Midbrain (tissue), 1 donor: ENCODE measurements around the gene ACTR2.
A peak's percentile ranks its signal among the peaks of the same experiment; 100 is the strongest.

Experiments used
- DNase-seq: peaks from one replicate; lab custom pipeline; 2025; lab: John Stamatoyannopoulos, UW

Gene ACTR2

GRCh38 chr2:65279756-65280155, 52.1 kb downstream of the ACTR2 start:
- no peak for DNase-seq

DNA sequence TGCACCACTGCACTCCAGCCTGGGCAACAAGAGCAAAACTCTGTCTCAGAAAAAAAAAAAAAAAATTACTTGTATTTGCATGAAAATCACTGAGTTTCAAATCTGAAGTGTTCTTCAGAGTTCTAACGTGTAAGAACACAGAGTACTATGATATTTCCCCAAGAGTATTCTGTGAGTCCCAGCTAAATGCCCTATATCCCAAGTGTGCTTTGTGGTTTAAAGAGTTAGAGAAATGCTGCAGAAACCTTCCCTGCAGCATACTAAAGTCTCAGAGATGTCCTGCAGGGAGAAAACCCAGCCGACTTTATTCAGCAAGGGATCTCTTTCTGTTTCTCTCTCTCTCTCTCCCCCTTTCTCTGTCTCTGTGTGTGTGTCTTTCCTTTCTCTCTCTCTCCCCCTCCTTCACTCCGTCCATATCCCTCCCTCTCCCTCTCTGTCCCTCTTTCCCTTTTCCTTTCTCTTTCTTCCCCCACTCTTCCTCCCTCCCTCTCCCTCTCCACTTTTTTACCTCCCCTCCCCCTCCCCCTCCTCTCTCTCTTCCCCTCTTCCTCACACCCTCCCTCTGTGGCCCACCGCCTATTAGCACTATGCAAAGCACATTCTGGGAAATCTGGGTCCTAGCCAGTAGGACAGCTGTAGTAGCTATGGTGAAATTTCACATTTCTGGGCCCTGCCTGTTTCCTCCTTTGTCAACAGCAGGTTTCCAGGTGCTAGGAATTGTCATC, 54.2 kb downstream of the ACTR2 start:
- DNase-seq: no peak

DNA sequence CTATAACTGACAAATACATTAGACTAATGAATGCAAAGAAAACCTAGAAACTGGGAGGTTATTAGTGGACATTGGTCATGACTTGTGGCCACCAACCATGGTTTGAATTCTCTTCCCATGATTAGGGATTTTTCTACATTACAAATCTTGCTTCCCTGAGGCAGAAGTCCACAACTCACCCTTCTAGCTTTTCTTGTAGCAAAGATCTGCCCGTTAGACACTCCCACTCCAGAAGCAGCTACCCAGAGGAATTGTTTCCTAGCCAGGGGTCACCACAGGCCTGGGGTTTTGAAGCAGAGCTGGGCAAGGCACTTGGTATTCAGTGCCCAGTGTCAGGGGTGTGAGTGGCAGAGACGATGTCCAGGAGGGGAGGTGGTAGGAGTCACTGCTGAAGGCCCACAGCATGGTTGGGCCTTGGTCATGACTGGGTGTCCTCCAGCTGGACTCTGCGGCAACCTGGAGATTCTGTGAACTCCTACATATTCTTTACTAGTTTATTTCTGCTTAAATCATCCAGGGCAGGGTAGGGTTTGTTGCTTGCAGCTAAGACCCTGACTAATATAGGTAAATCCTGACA, 54.9 kb downstream of the ACTR2 start:
- no peak for DNase-seq

DNA sequence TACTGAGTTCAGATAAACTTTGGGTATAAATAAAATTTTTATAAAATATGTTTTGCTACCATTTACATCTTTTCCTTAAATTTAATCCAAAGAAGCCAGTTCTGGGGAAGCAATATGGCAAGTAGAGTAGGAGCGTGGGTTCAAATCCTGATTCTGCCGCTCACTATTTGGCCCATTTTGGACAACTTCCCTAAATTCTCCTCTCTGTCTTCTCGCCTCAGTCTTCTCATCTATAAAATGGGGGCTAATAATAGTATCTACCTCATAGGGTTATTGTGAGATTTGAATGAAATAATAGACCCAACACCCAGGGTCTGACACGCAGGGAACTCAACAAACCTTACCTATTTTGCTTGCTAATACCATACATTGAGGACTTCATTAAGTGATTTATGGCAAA, 59.7 kb downstream of the ACTR2 start:
- no peak for DNase-seq

- no peak for DNase-seq
Observed at GRCh38 chr2:65291216-65292105, 63.8 kb downstream of the ACTR2 start.

DNA sequence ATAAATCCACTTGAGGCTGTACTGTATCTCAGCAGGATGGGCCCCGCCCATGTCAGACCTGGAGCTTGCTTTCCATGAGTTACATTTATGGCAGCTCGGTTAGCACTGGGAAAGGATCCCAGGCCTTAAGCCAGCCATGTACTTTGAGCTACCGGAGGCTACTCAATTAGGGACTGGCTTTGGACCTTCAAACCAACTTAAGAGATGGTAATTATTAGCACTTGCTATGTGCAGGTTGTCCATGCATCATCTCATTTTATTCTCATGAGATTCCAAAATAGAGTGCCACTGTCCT, 64.4 kb downstream of the ACTR2 start:
- DNase-seq: no peak

- no peak for DNase-seq
Observed at GRCh38 chr2:65292461-65293011, 64.9 kb downstream of the ACTR2 start.

DNA sequence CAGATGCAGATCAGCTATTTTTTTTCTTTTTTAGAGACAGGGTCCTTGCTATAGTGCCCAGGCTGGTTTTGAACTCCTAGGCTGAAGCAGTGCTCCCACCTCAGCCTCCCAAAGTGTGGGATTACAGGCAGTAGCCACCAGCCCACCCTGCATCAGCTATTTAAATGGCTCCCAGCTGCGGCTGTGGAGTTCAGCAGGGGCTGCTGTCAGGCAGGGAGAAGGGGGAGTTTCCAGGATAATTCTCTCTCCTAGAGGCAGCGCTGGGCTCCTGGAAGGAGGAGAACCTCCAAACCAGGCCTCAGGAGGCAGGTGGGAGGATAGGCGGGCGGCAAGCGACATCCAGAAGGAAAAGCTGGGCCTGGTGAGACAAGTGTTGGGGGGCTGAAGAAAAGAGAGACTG, 65.7 kb downstream of the ACTR2 start:
- no peak for DNase-seq

GRCh38 chr2:65294136-65294535, 66.5 kb downstream of the ACTR2 start:
- no peak for DNase-seq

DNA sequence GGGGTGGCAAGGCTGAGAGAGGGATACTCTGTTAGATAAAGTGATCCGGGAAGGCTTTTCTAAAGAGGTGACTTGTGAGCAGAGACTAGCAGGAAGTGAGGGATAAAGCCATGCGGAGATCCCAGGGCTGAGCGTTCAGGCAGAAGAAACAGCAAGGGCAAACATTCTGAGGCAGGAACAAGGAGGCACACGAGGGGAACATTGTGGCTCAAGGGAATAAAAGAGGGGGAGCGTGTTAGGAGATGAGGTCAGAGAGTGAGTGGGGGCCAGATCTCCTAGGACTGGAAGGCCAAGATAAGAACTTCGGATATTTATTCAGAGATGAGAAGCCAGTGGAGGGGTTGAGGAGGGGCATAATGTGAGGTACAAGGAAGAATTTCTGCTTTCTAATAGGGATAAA, 67.1 kb downstream of the ACTR2 start:
- no peak for DNase-seq

GRCh38 chr2:65296971-65297370, 69.3 kb downstream of the ACTR2 start:
- DNase-seq: no peak

DNA sequence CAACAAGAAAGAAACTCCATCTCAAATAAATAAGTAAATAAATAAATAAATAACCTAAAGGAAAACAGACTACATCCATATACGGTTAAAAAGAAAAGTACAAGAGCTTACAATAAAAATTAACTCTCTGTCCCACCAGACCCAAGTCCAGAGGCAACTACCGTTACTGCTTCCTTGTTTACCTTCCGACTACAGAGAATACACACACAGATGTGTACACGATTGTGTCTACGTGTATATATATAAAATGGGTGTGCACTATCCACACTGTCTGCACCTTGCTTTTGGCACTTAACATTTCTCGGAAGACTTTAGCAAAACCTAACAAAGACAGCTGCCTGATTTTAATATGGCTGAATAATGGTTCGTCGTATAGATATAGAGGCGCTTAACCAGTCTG, 69.9 kb downstream of the ACTR2 start:
- DNase-seq: no peak

DNA sequence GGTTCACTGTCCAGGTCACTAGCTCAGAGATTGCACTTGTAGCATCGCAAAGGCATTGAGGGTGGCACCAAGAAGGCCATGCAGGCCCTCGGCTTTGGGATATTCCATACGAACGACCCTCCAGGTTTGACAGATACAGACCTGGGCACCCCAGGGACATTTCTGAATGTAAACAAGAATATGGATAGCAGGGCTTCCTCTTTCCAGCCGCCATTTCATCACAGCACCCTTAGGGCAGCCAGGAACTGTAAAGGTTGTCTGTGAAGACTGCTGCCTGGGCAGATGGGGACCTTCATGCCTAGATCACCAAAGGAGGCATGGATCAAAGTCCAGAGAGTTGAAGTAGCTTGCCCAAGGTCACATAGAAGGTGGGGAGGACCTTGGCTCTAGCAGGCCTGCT, 70.5 kb downstream of the ACTR2 start:
- no peak for DNase-seq

DNA sequence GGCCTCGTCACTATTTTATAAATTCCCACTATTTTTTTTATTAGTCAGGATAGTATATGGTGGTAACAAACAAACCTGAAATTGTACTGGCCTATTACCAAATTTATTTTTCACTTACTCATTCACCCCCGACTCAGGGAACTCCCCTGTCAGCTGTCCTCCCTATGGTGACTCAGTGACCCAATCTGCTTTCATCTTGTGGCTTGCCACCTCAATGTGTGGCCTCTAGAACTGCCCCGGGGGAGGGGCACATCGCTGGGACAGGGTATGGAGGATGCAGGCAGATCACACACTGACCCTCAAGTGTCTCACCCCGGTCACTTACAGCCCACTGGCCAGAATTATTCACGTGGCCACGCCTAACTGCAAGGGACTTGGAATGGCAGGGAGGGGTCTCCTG, 71.6 kb downstream of the ACTR2 start:
- DNase-seq: no peak

- DNase-seq: no peak
Observed at GRCh38 chr2:65300134-65300760, 72.6 kb downstream of the ACTR2 start.

GRCh38 chr2:65300761-65301711, 73.4 kb downstream of the ACTR2 start:
- DNase-seq: peak; percentile 56

DNA sequence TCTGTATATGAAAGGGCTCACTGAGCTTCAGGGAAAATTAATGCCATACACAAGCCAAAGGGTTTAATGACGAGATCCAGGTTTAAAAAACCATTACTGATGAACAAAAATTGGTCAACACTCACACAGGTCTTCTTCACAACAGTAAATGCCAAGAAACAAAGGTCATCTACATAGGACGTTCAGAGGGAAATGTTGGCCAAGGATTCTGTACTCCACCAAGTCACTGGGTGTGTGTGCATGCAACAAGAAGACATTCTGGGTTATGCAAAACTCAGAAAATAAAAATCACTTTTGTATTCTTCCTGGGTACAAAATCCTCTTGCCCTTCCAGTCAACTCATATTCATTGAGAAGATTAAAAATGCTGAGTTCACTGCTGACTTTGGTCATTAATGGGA, 78.3 kb downstream of the ACTR2 start:
- no peak for DNase-seq

- DNase-seq: no peak
Observed at GRCh38 chr2:65309699-65310098, 82.1 kb downstream of the ACTR2 start.

DNA sequence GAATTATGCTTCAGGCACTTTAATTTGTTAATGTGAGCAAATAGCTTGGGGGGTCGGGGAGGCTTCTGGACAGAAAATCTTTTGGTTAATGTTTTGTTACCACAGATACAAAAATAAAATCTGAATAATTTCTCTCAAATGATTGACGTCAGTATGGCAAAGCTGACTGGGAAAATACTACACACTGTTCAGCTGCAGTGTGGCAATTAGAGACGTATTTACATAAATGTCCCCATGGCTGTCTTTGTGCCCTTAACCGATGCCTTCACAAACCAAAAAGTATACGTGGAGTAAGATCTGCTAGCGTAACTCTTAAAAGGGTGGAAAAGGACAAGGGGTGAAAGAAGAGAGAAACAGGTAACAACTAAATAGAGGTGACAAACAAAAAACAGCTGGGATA, 83.4 kb downstream of the ACTR2 start:
- DNase-seq: no peak

DNA sequence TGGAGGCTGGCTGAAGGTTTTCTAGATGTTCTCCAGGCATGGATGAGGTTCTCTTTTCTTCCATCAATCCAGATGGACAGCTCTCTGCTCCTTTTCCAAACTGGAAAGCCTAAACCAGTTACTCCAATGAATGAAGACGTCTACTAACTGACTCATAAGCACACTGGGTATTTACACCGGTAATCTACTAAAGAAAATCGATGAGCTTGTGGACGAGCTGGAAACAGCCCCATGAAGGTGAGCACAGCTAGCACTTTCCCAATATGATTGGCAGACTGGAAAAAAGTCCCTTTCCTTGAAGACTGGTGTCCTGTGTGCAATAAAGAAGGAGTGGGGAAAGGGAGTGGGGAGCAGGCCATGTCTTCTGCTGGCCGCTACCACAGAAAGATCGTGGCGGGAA, 84.0 kb downstream of the ACTR2 start:
- DNase-seq: no peak
